GM12891 (cell line): ENCODE measurements around the gene TPH1.
A peak's percentile ranks its signal among the peaks of the same experiment; 100 is the strongest.

ENCODE experiments used
- DNase-seq: peaks from one replicate; pipeline ENCODE4 v3.0.0; 2011; ENCODE audit warnings: low spot score; ENCODE audit not compliant: insufficient read length
- FAIRE-seq: peaks from 2 replicates; lab custom pipeline; 2011; peaks lifted over from hg19 to GRCh38; lab: Jason Lieb, UNC
- PAX5 ChIP-seq: IDR thresholded peaks from 2 replicates; pipeline ENCODE4 v1.6.1; 2011; ENCODE audit warnings: low read length, moderate library complexity, mild to moderate bottlenecking; ENCODE audit not compliant: insufficient read depth, severe bottlenecking
- POLR2A ChIP-seq: IDR thresholded peaks from 2 replicates; pipeline ENCODE4 v1.6.1; 2011; ENCODE audit warnings: low read depth, low read length, control low read depth
- POLR2AphosphoS5 ChIP-seq: IDR thresholded peaks from 2 replicates; pipeline ENCODE4 v1.6.1; 2011; ENCODE audit warnings: low read depth, low read length, control low read depth
- POU2F2 ChIP-seq: IDR thresholded peaks from 2 replicates; pipeline ENCODE4 v1.6.1; 2011; ENCODE audit warnings: low read depth, mild to moderate bottlenecking, control low read depth, low read length, moderate library complexity
- SPI1 ChIP-seq: IDR thresholded peaks from 2 replicates; pipeline ENCODE4 v1.6.1; 2011; ENCODE audit warnings: low read depth, low read length, control low read depth
- TAF1 ChIP-seq: IDR thresholded peaks from 2 replicates; pipeline ENCODE4 v1.6.1; 2011; ENCODE audit warnings: low read depth, low read length, control low read depth

TPH1 gene

DNA sequence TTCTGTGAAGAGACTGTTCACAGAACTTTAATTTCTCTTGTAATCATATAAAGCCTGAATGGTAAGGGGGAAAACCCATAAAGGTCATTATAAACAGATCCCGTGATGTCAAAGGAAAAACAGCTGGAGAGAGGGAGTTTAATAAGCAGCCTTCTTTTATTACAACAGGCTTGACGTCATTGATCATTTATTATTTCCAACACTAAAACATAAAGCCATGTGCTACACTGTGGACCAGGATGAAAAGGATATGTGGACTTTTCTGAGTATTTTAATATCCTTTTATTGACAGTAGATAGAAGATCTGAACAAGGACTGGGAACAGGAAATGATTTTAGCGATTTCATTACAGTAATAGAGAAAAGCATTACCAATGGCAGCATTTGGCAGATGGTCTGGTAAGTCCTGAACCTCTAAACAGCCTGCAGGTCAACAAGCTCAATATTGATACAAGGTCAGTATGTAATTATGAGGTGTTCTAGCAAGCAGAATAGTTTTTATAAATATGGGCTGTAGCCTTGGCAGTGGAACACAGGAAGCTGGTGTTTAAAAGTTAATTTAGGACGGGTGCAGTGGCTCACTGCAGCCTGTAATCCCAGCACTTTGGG is 25.1 kb upstream of the TPH1 start:
- DNase-seq (no peak), FAIRE-seq (no peak)
- TF ChIP-seq TAF1 (no peak), POU2F2 (no peak), PAX5 (no peak), POLR2AphosphoS5 (no peak), SPI1 (no peak), POLR2A (no peak)

- DNase-seq (no peak), FAIRE-seq (no peak)
- TF ChIP-seq POLR2AphosphoS5 = no peak
Observed at GRCh38 chr11:18067372-18067771, 21.3 kb upstream of the TPH1 start.

GRCh38 chr11:18066626-18067025 is 20.6 kb upstream of the TPH1 start:
- FAIRE-seq (no peak), DNase-seq (no peak)
- TF ChIP-seq POLR2A = no peak
- TF ChIP-seq POLR2AphosphoS5 = no peak
- TF ChIP-seq PAX5 = no peak
- TF ChIP-seq SPI1 = no peak
- no peak for TF ChIP-seq POU2F2

- TF ChIP-seq SPI1 (0 out of 2 replicates have a peak, but pooled peaks have one; percentile 15), POU2F2 (no peak), POLR2A (no peak)
- FAIRE-seq (no peak), DNase-seq (no peak)
Observed at GRCh38 chr11:18065572-18065971, 19.5 kb upstream of the TPH1 start.

DNA sequence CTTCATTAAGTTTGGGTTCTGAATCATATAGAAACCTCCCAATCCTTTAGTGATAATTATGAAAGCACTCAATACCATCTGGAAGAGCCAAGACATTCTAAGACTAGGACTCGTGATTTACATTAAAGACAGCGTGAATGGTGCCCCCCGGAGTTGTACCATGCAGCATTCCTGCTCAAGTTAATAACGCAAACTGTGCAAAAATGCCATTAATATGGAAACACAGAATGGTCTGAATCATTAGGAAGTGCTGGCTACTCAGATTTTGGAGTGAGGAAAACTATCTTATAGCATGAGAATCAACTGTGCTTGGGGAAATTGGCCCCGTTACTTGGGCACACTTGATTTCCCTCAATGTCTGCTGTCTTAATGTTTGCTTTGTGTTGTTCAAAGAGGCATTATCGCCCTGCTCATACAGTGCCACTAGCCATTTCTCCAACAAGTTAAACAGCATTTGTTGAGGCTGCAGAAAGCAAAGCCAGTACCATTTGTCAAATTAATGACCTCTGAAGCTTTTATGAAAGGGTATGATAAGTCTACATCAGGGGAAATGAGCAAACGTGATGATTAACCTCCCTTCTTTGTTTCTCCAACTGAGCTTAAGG is 18.5 kb upstream of the TPH1 start:
- no peak for FAIRE-seq
- no peak for TF ChIP-seq SPI1
- TF ChIP-seq PAX5 = no peak
- no peak for TF ChIP-seq POLR2AphosphoS5
- no peak for TF ChIP-seq POU2F2
- no peak for TF ChIP-seq POLR2A
- no peak for TF ChIP-seq TAF1
- DNase-seq = no peak

DNA sequence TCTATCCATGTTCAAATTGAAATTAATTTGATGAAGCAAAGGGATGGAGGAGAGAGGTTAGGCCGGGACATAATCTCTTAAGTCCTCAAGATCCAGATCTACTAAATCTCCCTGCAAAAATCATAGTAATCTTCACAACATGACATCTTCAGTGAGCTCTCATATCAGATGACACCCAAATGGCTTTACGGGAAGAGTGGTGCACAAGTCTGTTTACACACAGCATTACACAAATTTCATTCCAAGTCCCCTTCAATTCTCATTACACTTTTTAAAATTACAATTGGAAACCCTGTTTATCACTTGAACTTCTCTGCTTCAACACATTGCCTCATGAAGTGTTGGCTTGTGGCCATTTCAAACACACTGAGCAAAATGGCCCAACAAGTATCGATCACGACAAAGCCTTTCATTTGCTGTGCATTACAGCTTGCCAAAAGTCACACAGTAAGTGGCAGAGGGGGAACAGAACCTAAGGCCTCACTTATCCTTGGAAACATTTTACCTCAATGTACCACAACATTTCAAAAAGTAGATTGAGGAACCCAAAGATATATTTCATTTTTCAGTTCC is 17.9 kb upstream of the TPH1 start:
- FAIRE-seq (no peak), DNase-seq (no peak)
- no peak for TF ChIP-seq POU2F2
- TF ChIP-seq POLR2AphosphoS5 = no peak
- no peak for TF ChIP-seq TAF1
- TF ChIP-seq SPI1 = no peak
- TF ChIP-seq PAX5 = no peak
- no peak for TF ChIP-seq POLR2A

GRCh38 chr11:18063125-18063524 is 17.1 kb upstream of the TPH1 start:
- FAIRE-seq (no peak), DNase-seq (no peak)
- TF ChIP-seq PAX5 (no peak), POLR2A (no peak)

DNA sequence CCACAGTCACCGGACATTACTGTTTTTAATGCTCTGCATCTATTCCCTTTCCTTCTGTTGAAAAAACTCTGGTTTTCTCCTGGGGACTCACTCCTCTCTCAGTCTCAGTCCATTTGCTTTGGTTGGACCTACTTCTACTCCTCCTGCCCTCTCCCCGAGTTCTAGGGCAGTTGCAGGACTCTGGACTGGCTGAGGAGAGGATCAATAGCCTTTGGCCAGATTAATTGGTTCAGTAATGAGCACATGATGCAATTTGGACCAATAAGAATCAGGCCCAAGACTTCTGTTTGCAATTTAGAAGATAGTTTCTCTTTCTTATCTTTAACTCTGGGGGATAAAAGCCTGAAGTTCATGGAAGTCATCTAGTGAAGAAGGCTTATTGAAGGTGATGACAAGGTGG is 15.3 kb upstream of the TPH1 start:
- no peak for DNase-seq
- TF ChIP-seq POLR2AphosphoS5 (no peak), POLR2A (no peak), POU2F2 (no peak), SPI1 (no peak), TAF1 (no peak), PAX5 (no peak)
- no peak for FAIRE-seq

GRCh38 chr11:18056561-18057181 is 10.6 kb upstream of the TPH1 start:
- FAIRE-seq (no peak), DNase-seq (no peak)
- no peak for TF ChIP-seq POLR2AphosphoS5
- no peak for TF ChIP-seq SPI1
- TF ChIP-seq PAX5 = no peak
- TF ChIP-seq TAF1 = no peak
- TF ChIP-seq POLR2A = no peak
- no peak for TF ChIP-seq POU2F2
